HG03025 (cell line): ENCODE results near the gene TSPYL6.

Source experiments
- ATAC-seq: cut with Tn5 transposase; IDR thresholded peaks from one replicate; pipeline ENCODE4 v1.9.1; 2021; ENCODE audit warnings: mild to moderate bottlenecking, moderate library complexity; ENCODE audit not compliant: unreplicated experiment, low FRiP score

The TSPYL6 gene

DNA sequence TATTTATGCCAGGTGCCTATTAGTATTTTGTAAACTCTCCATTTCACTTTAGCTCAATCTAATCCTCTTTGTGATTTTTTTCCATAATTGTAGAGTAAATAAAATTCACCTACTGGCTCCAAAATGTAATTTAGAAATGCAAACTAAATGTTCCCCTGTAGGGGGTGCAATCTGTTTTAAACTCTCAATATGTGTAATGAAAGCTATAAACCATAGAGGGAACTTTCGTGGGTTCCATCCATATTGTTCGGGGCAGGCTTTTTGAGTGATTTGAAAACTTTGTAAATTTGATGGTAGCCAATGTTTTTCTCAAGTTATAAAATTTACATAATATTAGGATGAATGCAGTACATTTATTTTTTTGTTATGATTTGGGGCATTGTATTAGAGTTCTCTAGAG is 49.4 kb downstream of the TSPYL6 start:
- ATAC-seq: no peak

DNA sequence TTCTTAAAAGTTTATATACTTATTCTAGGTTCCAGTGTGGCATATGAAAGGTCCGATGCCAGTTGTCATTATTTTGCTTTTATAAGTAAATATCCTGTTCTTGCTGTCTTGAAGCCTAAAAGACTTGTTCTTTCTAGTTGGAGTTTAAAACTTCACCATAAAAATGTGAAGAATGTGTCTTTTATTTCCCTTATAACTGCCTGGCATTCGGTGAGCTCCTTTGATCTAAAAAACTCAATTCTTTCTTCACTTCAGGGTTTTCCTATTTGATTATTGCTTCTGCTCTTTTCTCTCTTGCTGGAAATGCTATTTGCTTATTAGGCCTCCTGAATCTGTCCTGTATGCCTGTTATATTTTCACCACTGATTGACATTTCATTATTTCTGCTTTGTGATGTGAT is 51.6 kb downstream of the TSPYL6 start:
- ATAC-seq: no peak
